Skin of body (tissue), 2 donors: ENCODE data around the gene ACOT7. TPM values are rescaled to one million over a fixed set of nuclear protein-coding genes. Genes with fewer than 3 reads are reported as not detected.

ENCODE experiments used
- DNase-seq: peaks from one replicate; lab custom pipeline; 2025; lab: John Stamatoyannopoulos, UW
- total RNA-seq: library from RNA; depleted of rRNA; stranded (reverse); fragments of >200 nt; gene quantifications from one replicate; pipeline ENCODE4 v1.2.3, GENCODE V29; 2014

Gene ACOT7
- total RNA-seq, 1 donor from 2014 or later, result 10.0 TPM

- DNase-seq, result no peak
These were observed 141.2 kb downstream of the ACOT7 start for GRCh38 chr1:6252374-6252710.

- no peak for DNase-seq
These were observed 141.7 kb downstream of the ACOT7 start for GRCh38 chr1:6251681-6252373.

GRCh38 chr1:6251233-6251632 lies 142.3 kb downstream of the ACOT7 start:
- DNase-seq, result no peak

GRCh38 chr1:6249739-6250689 lies 143.6 kb downstream of the ACOT7 start:
- DNase-seq, result no peak

- no peak for DNase-seq
These were observed 144.4 kb downstream of the ACOT7 start for GRCh38 chr1:6248932-6249738.

- no peak for DNase-seq
These were observed 145.3 kb downstream of the ACOT7 start for GRCh38 chr1:6248161-6248776.

- DNase-seq, result no peak
These were observed 145.9 kb downstream of the ACOT7 start for GRCh38 chr1:6247651-6248050.

GRCh38 chr1:6246497-6247467 lies 146.8 kb downstream of the ACOT7 start:
- peak; percentile 70 for DNase-seq

- DNase-seq, result no peak
These were observed 147.6 kb downstream of the ACOT7 start for GRCh38 chr1:6245869-6246496.

- peak; percentile 72 for DNase-seq
These were observed 148.3 kb downstream of the ACOT7 start for GRCh38 chr1:6245086-6245868.

GRCh38 chr1:6244401-6245049 lies 149.0 kb downstream of the ACOT7 start:
- no peak for DNase-seq

- DNase-seq, result no peak
These were observed 149.6 kb downstream of the ACOT7 start, which contains the start of gene HES3 for GRCh38 chr1:6243993-6244392. TSS of gene HES3 (plus strand) at chr1:6244179. CDS start at chr1:6244366, 187 bp downstream.

- no peak for DNase-seq
These were observed 150.3 kb downstream of the ACOT7 start for GRCh38 chr1:6243053-6243834.

- no peak for DNase-seq
These were observed 151.5 kb downstream of the ACOT7 start for GRCh38 chr1:6241887-6242740.

- no peak for DNase-seq
These were observed 152.3 kb downstream of the ACOT7 start for GRCh38 chr1:6241107-6241886.
